CD4-positive, alpha-beta memory T cell (primary cell): ENCODE data around the gene NID1. TPM values are rescaled to one million over a fixed set of nuclear protein-coding genes. Genes with fewer than 3 reads are reported as not detected.

Source experiments
- CTCF ChIA-PET: fragments of 350-600 bp; sonication (Branson Sonifier 250); formaldehyde crosslinking; loops from one replicate; lab custom pipeline; 2021; ENCODE audit warnings: inconsistent platforms; ENCODE audit not compliant: partially characterized antibody; lab: Charles Lee
- POLR2A ChIA-PET: fragments of 350-600 bp; sonication (Branson Sonifier 250); formaldehyde crosslinking; loops from one replicate; lab custom pipeline; 2021; ENCODE audit not compliant: partially characterized antibody; lab: Charles Lee
- DNase-seq, 5 donors: peaks; one replicate each; pipeline versions ENCODE4 v3.0.0 to v3.0.0-alpha.2; 2020 to 2022; ENCODE audit warnings: mixed read lengths in 1 of 5
- H3K27ac ChIP-seq: one replicate; pipeline ENCODE4 v1.7.0; 2013; ENCODE audit warnings: low read depth, low read length
- H3K27me3 ChIP-seq: 2 replicates; pipeline ENCODE4 v1.7.0; 2013; ENCODE audit warnings: mild to moderate bottlenecking, low read length, moderate library complexity; ENCODE audit not compliant: insufficient read depth
- H3K36me3 ChIP-seq: 2 replicates; pipeline ENCODE4 v1.7.0; 2013; ENCODE audit warnings: mild to moderate bottlenecking, low read length, moderate library complexity; ENCODE audit not compliant: insufficient read depth
- H3K4me1 ChIP-seq: 2 replicates; pipeline ENCODE4 v1.7.0; 2013; ENCODE audit warnings: mild to moderate bottlenecking, low read length, moderate library complexity; ENCODE audit not compliant: insufficient read depth
- H3K4me3 ChIP-seq, 2 donors: one replicate each; pipeline ENCODE4 v1.7.0; 2013; ENCODE audit warnings: low read length in 2 of 2, mild to moderate bottlenecking in 1 of 2
- H3K9me3 ChIP-seq, 2 donors: one replicate each; pipeline ENCODE4 v1.7.0; 2013; ENCODE audit warnings: low read length in 2 of 2, control low read depth in 1 of 2; ENCODE audit not compliant: control insufficient read depth in 1 of 2
- H3K27ac Mint-ChIP-seq, 7 donors: one replicate each; pipeline ENCODE4 v1.8.0; 2020 to 2021; ENCODE audit warnings: mixed read lengths in 7 of 7, mild to moderate bottlenecking in 6 of 7, inconsistent platforms in 3 of 7, moderate library complexity in 3 of 7
- H3K27me3 Mint-ChIP-seq, 2 donors: one replicate each; pipeline ENCODE4 v1.8.0; 2020 to 2021; ENCODE audit warnings: mixed read lengths in 2 of 2
- H3K36me3 Mint-ChIP-seq, 2 donors: one replicate each; pipeline ENCODE4 v1.8.0; 2020 to 2021; ENCODE audit warnings: mixed read lengths in 2 of 2, inconsistent platforms in 1 of 2, mild to moderate bottlenecking in 1 of 2
- H3K4me1 Mint-ChIP-seq, 4 donors: one replicate each; pipeline ENCODE4 v1.8.0; 2020 to 2021; ENCODE audit warnings: mixed read lengths in 4 of 4, mild to moderate bottlenecking in 1 of 4
- H3K4me3 Mint-ChIP-seq, 8 donors: one replicate each; pipeline ENCODE4 v1.8.0; 2020 to 2021; ENCODE audit warnings: mixed read lengths in 8 of 8, mild to moderate bottlenecking in 7 of 8, moderate library complexity in 6 of 8, inconsistent platforms in 3 of 8
- H3K9me3 Mint-ChIP-seq, 8 donors: one replicate each; pipeline ENCODE4 v1.8.0; 2020 to 2021; ENCODE audit warnings: mixed read lengths in 8 of 8, mild to moderate bottlenecking in 5 of 8, inconsistent platforms in 3 of 8, moderate library complexity in 1 of 8
- intact Hi-C: fragments of 100-400 bp; cut with micrococcal nuclease; formaldehyde crosslinking; loops from one replicate; pipeline ENCODE4 v1.15.1; 2023
- polyA plus RNA-seq, 2 donors: library from polyadenylated mRNA; unstranded; fragments of 300-500 nt; fragmentation: Illumina TruSeq; gene quantifications; one replicate each; pipeline ENCODE4 v1.2.3, GENCODE V29; 2021
- total RNA-seq, 2 experiments: library from RNA; stranded (reverse); gene quantifications; one replicate each; pipeline ENCODE4 v1.2.3, GENCODE V29; 2021

The NID1 gene
- total and polyA plus RNA-seq, 4 experiments from 2014 or later: 0.08 to 0.17 TPM; not detected in 2

GRCh38 chr1:236072001-236072400 is 7.1 kb upstream of the NID1 start:
- Mint-ChIP-seq H3K4me1 (peaks cover 2 to 12% (median 4%) of the 10 kb centered on the region in 4 donors), H3K36me3 (no peaks in the 10 kb centered on the region), H3K9me3 (peaks cover 0 to 9% (median 0%) of the 10 kb centered on the region in 8 donors), H3K4me3 (no peak overlapping the region), H3K27ac (no peak overlapping the region), H3K27me3 (peaks cover 0 to 5% of the 10 kb centered on the region in 2 donors)
- Histone ChIP-seq H3K9me3 (no peaks in the 10 kb centered on the region), H3K36me3 (no peaks in the 10 kb centered on the region), H3K4me1 (peaks cover 4% of the 10 kb centered on the region), H3K4me3 (no peak overlapping the region), H3K27ac (no peak overlapping the region), H3K27me3 (no peaks in the 10 kb centered on the region)
- POLR2A ChIA-PET: no interaction called here
- no peak for DNase-seq
- intact Hi-C loops: no loop called here
- CTCF ChIA-PET: no interaction called here

- H3K27me3 Mint-ChIP-seq: peaks cover 1 to 10% of the 10 kb centered on the region in 2 donors
- Histone ChIP-seq H3K36me3 (no peaks in the 10 kb centered on the region), H3K4me1 (peaks cover 16% of the 10 kb centered on the region), H3K9me3 (no peaks in the 10 kb centered on the region), H3K27ac (no peak overlapping the region), H3K4me3 (no peak overlapping the region), H3K27me3 (no peaks in the 10 kb centered on the region)
- no peak overlapping the region for H3K4me3 Mint-ChIP-seq
- no peaks in the 10 kb centered on the region for H3K36me3 Mint-ChIP-seq
- peaks cover 0 to 9% (median 0%) of the 10 kb centered on the region in 8 donors for H3K9me3 Mint-ChIP-seq
- CTCF ChIA-PET: no interaction called here
- intact Hi-C loops: no loop called here
- H3K4me1 Mint-ChIP-seq: peaks cover 13 to 24% (median 16%) of the 10 kb centered on the region in 4 donors
- no peak for DNase-seq
- POLR2A ChIA-PET: no interaction called here
- no peak overlapping the region for H3K27ac Mint-ChIP-seq
These were observed 5.9 kb upstream of the NID1 start for GRCh38 chr1:236070753-236071152.

DNA sequence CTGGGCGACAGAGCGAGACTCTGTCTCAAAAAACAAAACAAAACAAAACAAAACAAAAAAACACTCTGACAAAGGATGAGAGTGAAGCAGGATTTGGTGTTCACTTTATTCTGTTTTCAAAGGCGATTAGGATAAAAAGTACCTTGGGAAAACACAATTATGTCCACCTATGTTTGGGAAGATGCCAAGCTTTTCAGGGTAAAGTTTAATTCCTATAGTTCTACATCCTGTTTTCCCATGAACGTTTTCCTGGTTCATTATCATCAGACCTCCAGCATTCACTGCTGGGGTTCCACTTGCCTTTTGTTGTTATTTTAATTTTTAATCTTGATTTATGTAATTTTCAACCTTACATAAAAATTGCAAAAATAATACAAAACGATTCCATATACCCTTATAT is 4.9 kb upstream of the NID1 start:
- POLR2A ChIA-PET: no interaction called here
- H3K4me3 Mint-ChIP-seq: no peak overlapping the region

DNA sequence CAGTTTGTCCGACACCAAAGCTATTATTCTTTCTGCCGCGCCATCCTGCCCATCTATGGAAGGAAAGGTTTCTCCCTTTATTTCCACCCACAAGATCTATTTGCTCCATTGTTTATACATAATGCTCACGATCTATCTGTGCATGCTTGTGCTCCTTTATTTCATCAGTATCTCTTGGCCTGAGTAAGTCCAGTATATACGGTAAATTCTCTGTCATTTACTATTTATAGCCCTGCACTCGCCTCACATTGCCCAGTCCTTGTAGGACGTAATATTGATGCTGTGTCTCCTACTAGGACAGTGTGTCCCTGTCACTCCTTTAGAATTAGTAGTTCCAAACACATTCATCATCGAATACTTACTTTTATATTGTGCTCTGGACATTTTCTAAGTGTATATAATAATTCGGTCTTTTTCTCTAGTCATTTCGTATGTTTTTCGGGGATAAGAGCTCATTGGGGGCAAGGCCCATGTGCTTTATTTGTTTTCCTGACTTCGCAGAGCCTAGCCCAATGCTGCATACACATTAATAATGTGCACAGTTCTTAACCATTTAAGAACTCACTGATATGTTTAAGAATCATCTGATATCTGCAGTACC is 3.1 kb upstream of the NID1 start:
- peaks cover 16 to 29% (median 23%) of the 10 kb centered on the region in 4 donors for H3K4me1 Mint-ChIP-seq
- peaks cover 30% of the 10 kb centered on the region for H3K4me1 ChIP-seq
- no peak overlapping the region for H3K27ac Mint-ChIP-seq

More for the DNA sequence above, 4.9 kb upstream of the NID1 start:
- Histone ChIP-seq H3K9me3 (no peaks in the 10 kb centered on the region), H3K27me3 (peaks cover 5% of the 10 kb centered on the region), H3K4me1 (peaks cover 22% of the 10 kb centered on the region), H3K4me3 (no peak overlapping the region), H3K36me3 (no peaks in the 10 kb centered on the region), H3K27ac (no peak overlapping the region)
- intact Hi-C loops: loop anchor here (10.0 kb wide), 1 partner anchor 75 kb away; no protein-coding TSS in a partner anchor
- peaks cover 4 to 15% of the 10 kb centered on the region in 2 donors for H3K27me3 Mint-ChIP-seq
- no peak for DNase-seq
- peaks cover 15 to 29% (median 18%) of the 10 kb centered on the region in 4 donors for H3K4me1 Mint-ChIP-seq
- peak overlapping the region in 1 of 7 donors; percentile 14 for H3K27ac Mint-ChIP-seq
- no peaks in the 10 kb centered on the region for H3K36me3 Mint-ChIP-seq
- CTCF ChIA-PET: no interaction called here
- peaks cover 0 to 9% (median 0%) of the 10 kb centered on the region in 8 donors for H3K9me3 Mint-ChIP-seq

GRCh38 chr1:236066828-236067386 is 2.0 kb upstream of the NID1 start:
- no peaks in the 10 kb centered on the region for H3K9me3 ChIP-seq
- Mint-ChIP-seq H3K27ac (peak overlapping the region in 4 of 7 donors; percentile 12 to 78 (median 62)), H3K36me3 (no peaks in the 10 kb centered on the region), H3K27me3 (peaks cover 13 to 20% of the 10 kb centered on the region in 2 donors), H3K4me1 (peaks cover 16 to 29% (median 23%) of the 10 kb centered on the region in 4 donors), H3K9me3 (peaks cover 0 to 9% (median 0%) of the 10 kb centered on the region in 8 donors), H3K4me3 (peak overlapping the region in 7 of 8 donors; percentile 9 to 76 (median 53))
- no peaks in the 10 kb centered on the region for H3K36me3 ChIP-seq
- DNase-seq: peak; percentile 64 to 90 (median 69)
- no peak overlapping the region for H3K27ac ChIP-seq
- H3K4me3 ChIP-seq: no peak overlapping the region
- POLR2A ChIA-PET: interaction anchor here (1.2 to 1.9 kb wide), 2 partner anchors 14 to 67 kb away, joined by 3 to 6 read pairs; no protein-coding TSS in a partner anchor
- H3K4me1 ChIP-seq: peaks cover 30% of the 10 kb centered on the region
- intact Hi-C loops: loop anchor here (10.0 kb wide), 1 partner anchor 72 kb away; no protein-coding TSS in a partner anchor
- CTCF ChIA-PET: interaction anchor here (1.5 to 2.1 kb wide), 2 partner anchors 9 to 95 kb away, joined by 4 to 5 read pairs; no protein-coding TSS in a partner anchor
- H3K27me3 ChIP-seq: peaks cover 11% of the 10 kb centered on the region

More for the DNA sequence above, 3.1 kb upstream of the NID1 start:
- Histone ChIP-seq H3K9me3 (no peaks in the 10 kb centered on the region), H3K4me3 (no peak overlapping the region), H3K27ac (no peak overlapping the region), H3K36me3 (no peaks in the 10 kb centered on the region), H3K27me3 (peaks cover 11% of the 10 kb centered on the region)
- DNase-seq: no peak
- ChIA-PET POLR2A (interaction anchor here (1.9 kb wide), 1 partner anchor 69 kb away, joined by 6 read pairs; no protein-coding TSS in a partner anchor), CTCF (interaction anchor here (1.3 to 2.1 kb wide), 3 partner anchors 8 to 96 kb away, joined by 4 to 5 read pairs (median 5); no protein-coding TSS in a partner anchor)
- intact Hi-C loops: loop anchor here (10.0 kb wide), 1 partner anchor 73 kb away; no protein-coding TSS in a partner anchor
- H3K4me3 Mint-ChIP-seq: no peak overlapping the region
- H3K9me3 Mint-ChIP-seq: peaks cover 0 to 9% (median 0%) of the 10 kb centered on the region in 8 donors
- peaks cover 9 to 18% of the 10 kb centered on the region in 2 donors for H3K27me3 Mint-ChIP-seq
- H3K36me3 Mint-ChIP-seq: no peaks in the 10 kb centered on the region

GRCh38 chr1:236066054-236066453 is 1.2 kb upstream of the NID1 start:
- ChIA-PET CTCF (interaction anchor here (1.1 to 2.1 kb wide), 2 partner anchors 60 to 94 kb away, joined by 5 read pairs; no protein-coding TSS in a partner anchor), POLR2A (interaction anchor here (1.2 kb wide), 1 partner anchor 13 kb away, joined by 3 read pairs; no protein-coding TSS in a partner anchor)
- Histone ChIP-seq H3K27ac (no peak overlapping the region), H3K4me1 (peaks cover 30% of the 10 kb centered on the region), H3K4me3 (no peak overlapping the region), H3K27me3 (peaks cover 11% of the 10 kb centered on the region), H3K36me3 (no peaks in the 10 kb centered on the region), H3K9me3 (no peaks in the 10 kb centered on the region)
- DNase-seq: no peak
- no peaks in the 10 kb centered on the region for H3K36me3 Mint-ChIP-seq
- H3K9me3 Mint-ChIP-seq: peaks cover 0 to 6% (median 0%) of the 10 kb centered on the region in 8 donors
- H3K27ac Mint-ChIP-seq: peak overlapping the region in 2 of 7 donors; percentile 12 to 29
- peaks cover 13 to 18% of the 10 kb centered on the region in 2 donors for H3K27me3 Mint-ChIP-seq
- peaks cover 16 to 29% (median 23%) of the 10 kb centered on the region in 4 donors for H3K4me1 Mint-ChIP-seq
- intact Hi-C loops: loop anchor here (10.0 kb wide), 1 partner anchor 71 kb away; no protein-coding TSS in a partner anchor
- peak overlapping the region; percentile 26 to 76 (median 68) for H3K4me3 Mint-ChIP-seq
